Mesenteric fat pad (tissue), 1 donor: Measurements from ENCODE around the gene BSCL2. TPM values are rescaled to one million over a fixed set of nuclear protein-coding genes. Genes with fewer than 3 reads are reported as not detected.
"Not testable (repeated sequence)": the region's sequence is repeated elsewhere in the genome, so short reads cannot be mapped to it uniquely, and the experiment has no call there.

ENCODE experiments used
- DNase-seq: peaks from one replicate; pipeline ENCODE4 v3.0.0-alpha.2; 2020; ENCODE audit warnings: low spot score
- total RNA-seq: library from RNA; stranded (reverse); fragmentation: NEBNext Ultra II Directional; extraction: Animal tissue kit (Norgen Biotek cat#: 25700); gene quantifications from one replicate; pipeline ENCODE4 v1.2.1, GENCODE V29; 2021
- donor health status: DM: yes; HTN: yes; CAD: no.

BSCL2 gene
- total RNA-seq, 1 donor from 2014 or later: 41.9 TPM

DNA sequence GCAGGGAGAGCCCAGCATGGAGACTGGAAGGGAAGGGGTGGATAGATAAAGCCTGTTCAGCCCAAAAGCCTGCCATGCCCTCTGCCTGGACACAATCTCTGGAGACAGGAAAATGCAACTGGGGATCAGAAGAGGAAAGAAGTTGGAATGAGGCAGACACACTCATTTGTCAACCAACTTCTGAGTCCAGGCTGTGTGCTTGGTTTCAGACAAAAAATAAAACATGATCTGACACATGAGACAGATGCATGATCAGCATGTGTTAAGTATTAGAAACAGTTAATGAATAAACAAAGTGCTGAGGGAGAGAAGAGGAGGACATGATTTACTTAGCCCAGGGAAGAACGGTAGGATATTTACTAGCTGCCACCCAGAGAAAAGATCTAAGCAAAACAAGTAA, 18.7 kb downstream of the BSCL2 start:
- DNase-seq: no peak

GRCh38 chr11:62687508-62688396, 19.5 kb downstream of the BSCL2 start:
- no peak for DNase-seq

GRCh38 chr11:62682518-62682917, 24.7 kb downstream of the BSCL2 start:
- no peak for DNase-seq

DNA sequence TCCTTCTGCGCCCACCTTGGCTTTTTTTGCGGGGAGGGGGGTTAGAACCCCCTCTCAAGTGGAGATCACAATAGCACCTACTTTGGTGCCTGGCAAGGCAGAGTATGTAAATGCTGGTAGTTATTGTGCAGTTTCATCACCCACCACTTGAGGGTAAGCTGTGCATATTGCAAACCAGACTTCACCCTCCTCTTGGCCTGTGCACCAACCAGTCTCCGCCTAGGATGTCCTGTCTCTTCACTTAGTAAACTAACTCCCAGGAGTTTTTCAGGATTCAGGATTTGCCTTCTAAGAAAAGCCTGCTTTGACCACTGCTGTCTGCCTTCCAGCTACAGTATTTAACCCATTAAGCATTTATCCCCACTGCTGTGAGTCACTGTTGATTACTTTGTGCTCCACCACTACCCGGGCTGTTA, 26.4 kb downstream of the BSCL2 start:
- DNase-seq: no peak

GRCh38 chr11:62678770-62679696, 28.2 kb downstream of the BSCL2 start, which contains the start of gene UBXN1:
Gene UBXN1 (minus strand): TSS chr11:62679073. CDS start chr11:62678923, 150 bp downstream.
- peak; percentile 95 for DNase-seq

GRCh38 chr11:62678433-62678769, 28.8 kb downstream of the BSCL2 start:
- no peak for DNase-seq

DNA sequence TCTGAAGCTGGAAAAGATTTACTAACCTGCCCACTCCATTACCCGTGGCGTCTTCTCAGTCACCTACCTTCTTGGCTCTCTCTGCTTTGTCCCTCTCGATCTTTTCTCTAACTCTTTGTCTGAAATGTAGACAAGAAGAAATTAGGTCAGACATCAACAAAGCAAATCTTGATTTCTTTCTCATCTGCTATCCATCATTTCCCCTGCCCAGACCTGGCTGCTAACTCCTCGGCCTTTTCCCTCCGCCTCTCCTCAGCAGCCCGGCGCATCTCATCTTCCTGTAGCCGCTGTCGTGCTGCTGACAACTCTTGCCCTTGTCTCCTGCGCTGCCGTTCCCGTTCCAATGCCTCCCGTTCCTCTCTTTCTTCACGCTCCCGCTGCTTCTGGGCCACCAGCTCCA, 29.5 kb downstream of the BSCL2 start:
- no peak for DNase-seq

DNA sequence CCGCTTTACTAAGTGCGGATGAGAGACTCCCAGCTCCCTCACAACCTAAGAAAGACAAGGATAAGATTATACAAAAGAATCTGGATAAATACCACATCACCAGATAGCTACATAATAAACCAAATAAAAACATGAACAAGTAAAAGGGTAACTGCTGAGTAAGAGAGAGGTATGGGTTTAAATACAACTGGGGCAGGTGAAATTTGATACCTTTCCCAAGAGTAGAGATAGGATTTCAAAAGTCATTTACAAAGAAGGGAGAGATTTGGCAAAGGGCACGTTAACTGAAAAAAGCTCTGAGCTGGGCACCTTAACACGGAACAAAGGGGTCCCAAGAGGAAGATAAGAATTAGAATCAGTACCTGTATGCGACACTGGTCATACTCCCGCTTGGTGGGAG, 30.1 kb downstream of the BSCL2 start:
- no peak for DNase-seq

- DNase-seq: no peak
These were observed 30.5 kb downstream of the BSCL2 start for GRCh38 chr11:62676698-62677097.

DNA sequence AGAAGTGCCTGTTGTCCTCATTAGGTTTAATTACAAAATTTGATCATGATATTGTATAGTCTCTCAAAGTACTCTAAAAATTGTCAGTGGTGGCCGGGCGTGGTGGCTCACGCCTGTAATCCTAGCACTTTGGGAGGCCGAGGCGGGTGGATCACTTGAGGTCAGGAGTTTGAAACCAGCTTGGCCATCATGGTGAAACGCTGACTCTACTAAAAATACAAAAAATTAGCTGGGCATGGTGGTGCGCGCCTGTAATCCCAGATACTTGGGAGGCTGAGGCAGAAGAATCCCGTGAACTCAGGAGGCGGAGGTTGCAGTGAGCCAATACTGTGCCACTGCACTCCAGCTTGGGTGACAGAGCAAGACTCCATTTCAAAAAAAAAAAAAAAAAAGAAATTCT, 31.8 kb downstream of the BSCL2 start:
- not testable (repeated sequence) for DNase-seq

DNA sequence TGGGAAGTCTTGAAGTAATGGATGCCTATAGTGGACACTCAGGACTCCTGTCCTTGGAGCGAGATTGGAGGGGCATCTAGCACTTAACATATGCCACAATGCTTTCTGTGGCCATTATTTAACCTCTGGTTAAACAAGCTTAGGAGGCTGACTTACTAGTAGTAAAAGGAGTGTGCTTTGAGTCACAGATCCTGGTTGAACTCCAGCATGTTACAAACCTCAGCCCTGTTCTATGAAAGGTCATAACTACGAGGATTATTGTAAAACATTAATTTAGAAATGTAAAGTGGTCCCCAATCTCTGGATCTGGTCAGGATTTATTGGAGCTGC, 34.1 kb downstream of the BSCL2 start:
- no peak for DNase-seq

GRCh38 chr11:62671608-62672389, 35.4 kb downstream of the BSCL2 start, which contains the start of the genes LBHD1 and UQCC3:
Gene LBHD1 (minus strand): TSS chr11:62672267. CDS start chr11:62670031, 2,236 bp downstream.
Gene UQCC3 (plus strand): TSS chr11:62671673. CDS start chr11:62671746, 73 bp downstream.
- no peak for DNase-seq

DNA sequence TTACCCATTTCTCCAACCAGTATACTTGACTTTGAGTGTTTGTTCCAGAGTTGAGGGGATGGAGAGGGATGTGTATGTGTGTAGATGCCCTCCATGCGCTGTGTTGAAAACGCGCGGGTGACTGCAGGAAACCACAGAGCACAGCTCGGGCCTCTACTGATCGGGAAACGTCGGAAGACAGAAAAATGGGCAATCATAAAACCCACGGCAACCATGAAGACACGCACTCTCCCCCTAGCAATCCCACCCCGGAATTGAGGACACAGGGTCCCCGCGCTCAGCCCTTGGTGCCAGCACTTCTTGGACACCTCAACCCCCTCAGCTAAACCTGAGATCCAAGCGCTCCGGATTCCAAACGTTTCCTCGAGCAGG, 36.0 kb downstream of the BSCL2 start:
- no peak for DNase-seq

DNA sequence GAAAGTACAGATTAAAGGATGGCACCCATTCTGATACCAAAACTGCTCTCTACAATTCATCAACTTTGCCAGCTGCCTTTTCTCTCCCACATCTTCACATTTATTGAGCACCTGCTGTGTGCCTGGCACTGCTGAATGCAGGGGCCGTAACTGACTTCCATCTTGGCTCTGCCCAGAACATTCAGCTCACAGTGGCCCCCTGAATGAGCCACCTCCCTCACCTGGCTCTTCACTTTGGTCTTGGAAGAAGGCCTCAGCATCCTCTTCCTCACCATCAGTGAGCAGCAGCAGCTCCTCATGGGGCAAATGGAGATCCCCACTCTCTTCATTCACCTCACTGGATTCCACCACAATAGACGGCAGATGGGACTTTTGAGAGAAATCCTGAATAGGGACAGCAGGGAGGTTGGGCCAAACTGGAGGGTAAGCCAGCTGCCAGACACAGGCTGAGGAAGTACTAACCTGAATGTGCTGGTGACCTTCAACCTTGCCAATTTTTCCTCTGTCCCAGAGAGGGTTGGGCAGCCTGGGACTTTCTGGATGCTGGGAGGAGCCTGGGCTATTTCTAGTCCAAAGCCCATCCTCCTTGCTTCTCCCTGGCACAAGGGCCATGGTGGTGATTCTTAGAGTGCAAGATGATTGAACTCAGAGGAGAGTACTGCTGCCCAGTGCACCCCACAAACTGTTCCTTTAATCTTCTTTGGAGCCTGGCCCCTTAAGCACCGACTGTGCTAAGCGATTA, 37.6 kb downstream of the BSCL2 start:
- no peak for DNase-seq

DNA sequence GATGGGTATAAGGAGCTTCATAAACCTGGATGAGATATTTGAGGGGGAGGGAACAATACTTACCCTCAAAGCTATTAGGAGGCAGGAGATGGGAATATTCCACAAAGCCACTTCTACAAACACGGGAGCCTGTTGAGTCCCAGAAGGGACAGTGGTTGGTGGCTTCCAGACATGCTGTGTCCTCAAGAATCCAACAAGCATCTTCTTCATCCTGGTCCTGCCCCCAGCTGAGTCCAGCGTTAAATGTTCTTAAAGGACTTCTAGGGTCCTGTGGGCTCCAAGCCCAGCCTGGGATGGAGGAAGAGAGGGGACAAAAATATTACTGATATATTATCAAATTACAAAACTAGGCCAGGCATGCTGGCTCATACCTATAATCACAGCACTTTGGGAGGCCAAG, 39.8 kb downstream of the BSCL2 start:
- no peak for DNase-seq

DNA sequence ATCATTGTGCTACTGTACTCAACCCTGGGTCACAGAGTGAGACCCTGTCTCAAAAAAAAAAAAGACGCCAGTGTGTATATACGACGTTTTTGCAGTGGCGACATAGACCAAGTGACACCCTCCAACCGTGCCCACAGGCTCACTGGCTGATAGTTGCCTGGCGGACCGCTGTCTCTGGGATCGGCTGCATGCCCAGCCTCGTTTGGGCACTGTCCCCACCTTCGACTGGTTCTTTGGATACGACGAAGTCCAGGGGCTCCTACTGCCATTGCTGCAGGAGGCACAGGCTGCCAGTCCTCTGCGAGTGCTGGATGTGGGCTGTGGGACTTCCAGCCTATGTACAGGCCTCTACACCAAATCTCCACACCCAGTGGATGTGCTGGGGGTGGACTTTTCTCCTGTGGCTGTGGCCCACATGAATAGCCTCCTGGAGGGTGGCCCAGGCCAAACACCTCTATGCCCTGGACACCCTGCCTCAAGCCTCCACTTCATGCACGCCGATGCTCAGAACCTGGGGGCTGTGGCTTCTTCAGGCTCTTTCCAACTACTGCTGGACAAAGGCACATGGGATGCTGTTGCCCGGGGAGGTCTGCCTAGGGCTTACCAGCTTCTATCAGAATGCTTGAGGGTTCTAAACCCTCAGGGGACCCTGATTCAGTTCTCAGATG, 40.8 kb downstream of the BSCL2 start:
- no peak for DNase-seq

GRCh38 chr11:62665599-62666258, 41.5 kb downstream of the BSCL2 start:
- DNase-seq: no peak

GRCh38 chr11:62665075-62665598, 42.1 kb downstream of the BSCL2 start, which contains the start of the genes C11orf98 and CSKMT:
Gene C11orf98 (minus strand): TSS chr11:62665210. CDS start chr11:62665169, 41 bp downstream.
Gene CSKMT (plus strand): TSS chr11:62665312. CDS start chr11:62665880, 568 bp downstream.
- peak; percentile 99 for DNase-seq
